Spleen (tissue), 11 donors: ENCODE results near the gene MPPED2. TPM values are rescaled to one million over a fixed set of nuclear protein-coding genes. Genes with fewer than 3 reads are reported as not detected.

Experiments used
- DNase-seq: peaks from one replicate; pipeline ENCODE4 v3.0.0-alpha.2; 2020
- H3K27ac ChIP-seq, 8 donors: fragments of 200-600 bp; sonication (generic) in 7 of 8; 1 replicate in 4 of 8; 2 replicates in 4 of 8; pipeline versions ENCODE4 v1.5.0 to v1.8.0; 2016 to 2021; ENCODE audit warnings: inconsistent platforms in 4 of 8, mild to moderate bottlenecking in 4 of 8, moderate library complexity in 1 of 8
- H3K27me3 ChIP-seq, 7 donors: fragments of 200-600 bp; sonication (generic) in 6 of 7; replicated peaks in 1 of 7; 1 replicate in 4 of 7; 2 replicates in 3 of 7; pipeline versions ENCODE4 v1.5.0 to v1.8.0; 2016 to 2021; ENCODE audit warnings: inconsistent platforms in 3 of 7, mild to moderate bottlenecking in 1 of 7
- H3K36me3 ChIP-seq, 6 donors: fragments of 200-600 bp; sonication (generic) in 5 of 6; 1 replicate in 4 of 6; 2 replicates in 2 of 6; pipeline versions ENCODE4 v1.5.0 to v1.8.0; 2016 to 2021; ENCODE audit warnings: inconsistent platforms in 2 of 6
- H3K4me1 ChIP-seq, 6 donors: fragments of 200-600 bp; sonication (generic) in 5 of 6; 1 replicate in 3 of 6; 2 replicates in 3 of 6; pipeline versions ENCODE4 v1.5.0 to v1.8.0; 2016 to 2021; ENCODE audit warnings: inconsistent platforms in 3 of 6
- H3K4me3 ChIP-seq, 8 donors: fragments of 200-600 bp; sonication (generic) in 7 of 8; 1 replicate in 4 of 8; 2 replicates in 4 of 8; pipeline versions ENCODE4 v1.5.0 to v1.8.0; 2016 to 2021; ENCODE audit warnings: inconsistent platforms in 4 of 8, mild to moderate bottlenecking in 4 of 8, moderate library complexity in 2 of 8
- H3K9me3 ChIP-seq, 8 donors: fragments of 200-600 bp; sonication (generic) in 7 of 8; 1 replicate in 4 of 8; 2 replicates in 4 of 8; pipeline versions ENCODE4 v1.5.0 to v1.8.0; 2016 to 2021; ENCODE audit warnings: inconsistent platforms in 4 of 8
- CTCF ChIP-seq, 11 experiments: fragments of 200-600 bp in 7 of 11; fragments of 450-650 bp in 4 of 11; sonication (generic) in 4 of 11; IDR thresholded peaks in 8 of 11; conservative IDR thresholded peaks in 3 of 11; 1 replicate in 7 of 11; 2 replicates in 4 of 11; pipeline versions ENCODE4 v1.4.0 to v1.8.0; 2016 to 2021; ENCODE audit warnings: antibody characterized with exemption in 11 of 11, inconsistent platforms in 4 of 11, mild to moderate bottlenecking in 1 of 11
- POLR2A ChIP-seq, 3 donors: fragments of 450-650 bp; IDR thresholded peaks; one replicate each; pipeline ENCODE4 v1.5.1; 2017; ENCODE audit warnings: antibody characterized with exemption in 3 of 3, mild to moderate bottlenecking in 1 of 3
- POLR2AphosphoS5 ChIP-seq, 3 donors: sonication (generic); formaldehyde crosslinking; IDR thresholded peaks; one replicate each; pipeline ENCODE4 v1.5.1; 2017; ENCODE audit warnings: antibody characterized with exemption in 3 of 3
- WGBS, 5 donors: extraction: QIAGEN DNeasy Blood & Tissue Kit in 3 of 5; methylation state at CpG; one replicate each; pipeline versions ENCODE4 v1.1.5 to v1.1.7; 2013 to 2018; 5-methylcytosine and 5-hydroxymethylcytosine counted together
- intact Hi-C: fragments of 100-400 bp; cut with DNase I; formaldehyde crosslinking; loops from one replicate; pipeline ENCODE4 v1.15.0; 2023; ENCODE audit warnings: low total_unique reads
- polyA plus RNA-seq, 3 donors: library from polyadenylated mRNA; stranded (reverse); fragments of 200-250 nt; gene quantifications; one replicate each; pipeline ENCODE4 v1.2.1, GENCODE V29; 2013
- total RNA-seq, 7 donors: library from RNA; depleted of rRNA in 3 of 7; stranded (reverse); fragments of >200 nt in 3 of 7; fragmentation: NEBNext Ultra II Directional in 4 of 7; extraction: Animal tissue kit (Norgen Biotek cat#: 25700) in 4 of 7; gene quantifications; one replicate each; pipeline versions ENCODE4 v1.1.0 to v1.2.1, GENCODE V29; 2016 to 2021
- donor health status: healthy with polysubstance abuse.
- donor health status: DM: no; HTN: no; CAD: no; lungs with moderate emphysema.
- donor health status: DM: no; HTN: no; CAD: no.
- donor health status: Bipolar disorder and iron deficiency.
- donor health status: healthy.
- donor health status: DM: no; HTN: no; CAD: no.
- donor health status: DM: yes; HTN: yes; CAD: no.

Gene MPPED2
- total and polyA plus RNA-seq, 10 donors: 0.72 to 14.6 (median 5.2) TPM

- H3K9me3 ChIP-seq: no peaks in the 10 kb centered on the region
- WGBS, 5 donors: 82 to 100% (median 83%) methylated on average over 1 of the region's 1 CpG
These were observed 132.4 kb downstream of the MPPED2 start for GRCh38 chr11:30453705-30454104.

GRCh38 chr11:30452842-30453241 is 133.3 kb downstream of the MPPED2 start:
- Histone ChIP-seq H3K27ac (no peak overlapping the region), H3K27me3 (no peaks in the 10 kb centered on the region), H3K36me3 (no peaks in the 10 kb centered on the region), H3K9me3 (no peaks in the 10 kb centered on the region), H3K4me1 (peaks cover 0 to 6% (median 0%) of the 10 kb centered on the region in 6 donors), H3K4me3 (no peak overlapping the region)
- WGBS, 5 donors: 74 to 91% (median 88%) methylated on average over 1 of the region's 1 CpG
- TF ChIP-seq CTCF (IDR thresholded peaks at IDR 0.05 in 8 of 11, conservative IDR thresholded peaks at IDR 0.05 in 3 of 11) (no peak), POLR2A (IDR thresholded peaks at IDR 0.05) (no peak), POLR2AphosphoS5 (IDR thresholded peaks at IDR 0.05) (no peak)
- intact Hi-C loops: no loop called here
- DNase-seq: no peak

More at GRCh38 chr11:30453705-30454104, 132.4 kb downstream of the MPPED2 start:
- Histone ChIP-seq H3K27ac (no peak overlapping the region), H3K27me3 (no peaks in the 10 kb centered on the region), H3K36me3 (no peaks in the 10 kb centered on the region), H3K4me3 (no peak overlapping the region), H3K4me1 (peaks cover 0 to 6% (median 0%) of the 10 kb centered on the region in 6 donors)
- DNase-seq: no peak
- intact Hi-C loops: no loop called here
- no peak for TF ChIP-seq POLR2A (IDR thresholded peaks at IDR 0.05)
- TF ChIP-seq POLR2AphosphoS5 (IDR thresholded peaks at IDR 0.05): no peak
- no peak for TF ChIP-seq CTCF (IDR thresholded peaks at IDR 0.05 in 8 of 11, conservative IDR thresholded peaks at IDR 0.05 in 3 of 11)

DNA sequence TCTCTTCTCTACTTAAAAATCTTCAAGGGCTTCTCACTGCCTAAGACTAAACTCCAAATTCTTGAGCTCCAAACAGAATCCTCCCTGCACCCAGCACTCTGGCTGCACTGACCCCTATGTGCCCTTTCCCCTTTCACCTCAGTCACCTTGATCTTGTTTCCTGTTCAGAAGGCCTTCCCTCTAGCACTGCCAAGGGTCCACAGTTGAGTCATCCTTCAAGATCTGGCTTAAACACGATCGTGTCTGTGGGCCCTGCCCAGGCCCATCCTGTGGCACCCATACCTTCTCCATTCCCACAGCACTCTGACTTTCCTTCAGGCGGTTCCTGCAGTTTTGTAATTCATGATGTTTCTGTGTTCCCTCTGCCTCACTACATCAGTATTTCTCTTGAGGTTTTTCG is 134.0 kb downstream of the MPPED2 start:
- Histone ChIP-seq H3K4me3 (no peak overlapping the region), H3K4me1 (peaks cover 0 to 6% (median 0%) of the 10 kb centered on the region in 6 donors), H3K27me3 (no peaks in the 10 kb centered on the region), H3K9me3 (no peaks in the 10 kb centered on the region), H3K27ac (no peak overlapping the region), H3K36me3 (no peaks in the 10 kb centered on the region)
- WGBS, 5 donors: 50 to 74% (median 69%) methylated on average over 4 of the region's 4 CpGs
- intact Hi-C loops: no loop called here
- DNase-seq: no peak
- TF ChIP-seq CTCF (IDR thresholded peaks at IDR 0.05 in 8 of 11, conservative IDR thresholded peaks at IDR 0.05 in 3 of 11): no peak
- TF ChIP-seq POLR2AphosphoS5 (IDR thresholded peaks at IDR 0.05): no peak
- no peak for TF ChIP-seq POLR2A (IDR thresholded peaks at IDR 0.05)

- no peak overlapping the region for H3K4me3 ChIP-seq
- H3K27ac ChIP-seq: no peak overlapping the region
- H3K27me3 ChIP-seq: no peaks in the 10 kb centered on the region
- intact Hi-C loops: no loop called here
- no peaks in the 10 kb centered on the region for H3K9me3 ChIP-seq
- TF ChIP-seq POLR2A (IDR thresholded peaks at IDR 0.05) (no peak), CTCF (IDR thresholded peaks at IDR 0.05 in 8 of 11, conservative IDR thresholded peaks at IDR 0.05 in 3 of 11) (no peak), POLR2AphosphoS5 (IDR thresholded peaks at IDR 0.05) (no peak)
- H3K36me3 ChIP-seq: no peaks in the 10 kb centered on the region
- 54 to 76% (median 62%) methylated on average over 5 of the region's 5 CpGs for WGBS, 5 donors
- no peak for DNase-seq
- H3K4me1 ChIP-seq: peaks cover 0 to 6% (median 0%) of the 10 kb centered on the region in 6 donors
These were observed 134.5 kb downstream of the MPPED2 start for GRCh38 chr11:30451626-30452025.
